ENCODE data around the gene VDR.

- TF ChIP-seq CTCF (IDR thresholded peaks at IDR 0.05; ENCODE audit: poor library complexity) (no peak), EZH2 (IDR thresholded peaks at IDR 0.05; ENCODE audit: borderline replicate concordance) (no peak)
These were observed 42.5 kb upstream of the VDR start for GRCh38 chr12:47947341-47947740.
